Effector CD8-positive, alpha-beta T cell (primary cell): ENCODE results near the gene STXBP6.

Experiments used
- DNase-seq: peaks from one replicate; lab custom pipeline; 2025; lab: John Stamatoyannopoulos, UW

Gene STXBP6

GRCh38 chr14:24915958-24916595 lies 133.9 kb downstream of the STXBP6 start:
- DNase-seq, result no peak

- DNase-seq, result no peak
These were observed 134.5 kb downstream of the STXBP6 start for GRCh38 chr14:24915403-24915921.

GRCh38 chr14:24913746-24914145 lies 136.2 kb downstream of the STXBP6 start:
- no peak for DNase-seq

- no peak for DNase-seq
These were observed 136.9 kb downstream of the STXBP6 start for GRCh38 chr14:24913021-24913420.

GRCh38 chr14:24911324-24912109 lies 138.4 kb downstream of the STXBP6 start:
- DNase-seq, result no peak

GRCh38 chr14:24910408-24910986 lies 139.4 kb downstream of the STXBP6 start:
- no peak for DNase-seq

- no peak for DNase-seq
These were observed 140.2 kb downstream of the STXBP6 start for GRCh38 chr14:24909523-24910302.

- DNase-seq, result no peak
These were observed 141.2 kb downstream of the STXBP6 start for GRCh38 chr14:24908592-24909236.

- no peak for DNase-seq
These were observed 145.4 kb downstream of the STXBP6 start for GRCh38 chr14:24904533-24904932.

GRCh38 chr14:24903337-24903736 lies 146.6 kb downstream of the STXBP6 start:
- DNase-seq, result no peak

- no peak for DNase-seq
These were observed 149.5 kb downstream of the STXBP6 start for GRCh38 chr14:24900269-24901100.

- DNase-seq, result no peak
These were observed 152.2 kb downstream of the STXBP6 start for GRCh38 chr14:24897793-24898192.

- DNase-seq, result no peak
These were observed 154.3 kb downstream of the STXBP6 start for GRCh38 chr14:24895622-24896021.

- DNase-seq, result no peak
These were observed 154.7 kb downstream of the STXBP6 start for GRCh38 chr14:24895243-24895583.

- DNase-seq, result no peak
These were observed 155.2 kb downstream of the STXBP6 start for GRCh38 chr14:24894583-24895242.

- no peak for DNase-seq
These were observed 157.4 kb downstream of the STXBP6 start for GRCh38 chr14:24892497-24893051.

GRCh38 chr14:24891987-24892496 lies 157.9 kb downstream of the STXBP6 start:
- DNase-seq, result no peak

GRCh38 chr14:24890716-24891115 lies 159.2 kb downstream of the STXBP6 start:
- DNase-seq, result no peak

GRCh38 chr14:24889843-24890242 lies 160.1 kb downstream of the STXBP6 start:
- DNase-seq, result no peak

GRCh38 chr14:24888532-24888931 lies 161.4 kb downstream of the STXBP6 start:
- DNase-seq, result no peak
